IMR-90 (cell line): ENCODE results near the gene LRTM1.

Experiments used
- CEBPB ChIP-seq: IDR thresholded peaks from 2 replicates; pipeline ENCODE4 v1.6.1; 2012; ENCODE audit warnings: low read depth, low read length, improper control_type of control experiment
- POLR2A ChIP-seq: IDR thresholded peaks from 2 replicates; pipeline ENCODE4 v1.6.1; 2012; ENCODE audit warnings: mild to moderate bottlenecking, low read depth, low read length
- TF ChIP-seq, protein P1 (sequence below): conservative IDR thresholded peaks from 2 replicates; pipeline ENCODE4 v1.5.1; 2012; ENCODE audit warnings: mild to moderate bottlenecking, low read depth, low read length, improper control_type of control experiment

DNA sequence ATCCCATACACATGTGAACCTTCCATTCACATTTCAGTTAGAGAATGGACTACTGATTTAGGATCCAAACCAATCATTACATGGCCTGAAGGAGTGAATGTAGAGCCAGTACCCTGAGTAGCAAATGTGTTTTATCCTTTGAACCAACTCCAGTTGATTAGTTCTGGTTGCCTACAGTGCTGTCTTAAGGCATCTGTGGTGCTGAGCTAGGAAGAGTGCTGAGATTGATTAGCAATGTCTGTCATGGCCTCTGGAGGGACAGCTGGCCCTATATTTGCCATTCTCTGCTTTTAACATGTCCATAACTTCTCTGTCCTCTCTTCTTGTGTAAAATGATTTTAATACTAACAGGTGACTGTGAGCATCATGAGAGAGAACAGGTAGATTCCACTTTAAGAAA is 11.1 kb downstream of the LRTM1 start:
- no peak for TF ChIP-seq POLR2A
- TF ChIP-seq, protein P1, sequence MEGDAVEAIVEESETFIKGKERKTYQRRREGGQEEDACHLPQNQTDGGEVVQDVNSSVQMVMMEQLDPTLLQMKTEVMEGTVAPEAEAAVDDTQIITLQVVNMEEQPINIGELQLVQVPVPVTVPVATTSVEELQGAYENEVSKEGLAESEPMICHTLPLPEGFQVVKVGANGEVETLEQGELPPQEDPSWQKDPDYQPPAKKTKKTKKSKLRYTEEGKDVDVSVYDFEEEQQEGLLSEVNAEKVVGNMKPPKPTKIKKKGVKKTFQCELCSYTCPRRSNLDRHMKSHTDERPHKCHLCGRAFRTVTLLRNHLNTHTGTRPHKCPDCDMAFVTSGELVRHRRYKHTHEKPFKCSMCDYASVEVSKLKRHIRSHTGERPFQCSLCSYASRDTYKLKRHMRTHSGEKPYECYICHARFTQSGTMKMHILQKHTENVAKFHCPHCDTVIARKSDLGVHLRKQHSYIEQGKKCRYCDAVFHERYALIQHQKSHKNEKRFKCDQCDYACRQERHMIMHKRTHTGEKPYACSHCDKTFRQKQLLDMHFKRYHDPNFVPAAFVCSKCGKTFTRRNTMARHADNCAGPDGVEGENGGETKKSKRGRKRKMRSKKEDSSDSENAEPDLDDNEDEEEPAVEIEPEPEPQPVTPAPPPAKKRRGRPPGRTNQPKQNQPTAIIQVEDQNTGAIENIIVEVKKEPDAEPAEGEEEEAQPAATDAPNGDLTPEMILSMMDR: no peak
- no peak for TF ChIP-seq CEBPB
